ENCODE data around the gene SLCO1C1.

The SLCO1C1 gene

DNA sequence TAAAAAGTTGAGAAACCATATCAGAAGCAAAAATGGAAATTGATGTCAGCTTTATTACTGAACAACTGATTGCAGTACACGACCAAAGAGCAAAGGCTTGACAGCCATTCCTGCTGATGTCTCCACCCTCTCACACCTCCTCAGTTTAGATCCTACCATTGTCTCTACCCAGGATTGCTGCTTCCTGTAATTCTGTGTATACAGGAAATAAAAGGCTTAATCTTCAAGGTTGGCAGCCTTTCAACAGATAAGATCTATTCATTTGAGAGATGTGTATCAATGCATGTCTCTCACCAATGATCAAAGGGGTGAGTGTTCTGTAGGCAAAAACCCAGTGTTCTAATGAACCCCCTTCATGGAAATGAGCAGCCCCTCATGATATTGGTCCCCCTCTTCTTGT is 27.0 kb downstream of the SLCO1C1 start:
- H3K27ac ChIP-seq (replicated peaks), result no peak overlapping the region
- H3K4me3 ChIP-seq (replicated peaks; ENCODE audit: insufficient read depth, low read length), result no peak overlapping the region
- TF ChIP-seq SPI1 (IDR thresholded peaks at IDR 0.05; ENCODE audit: borderline replicate concordance, low read depth) (no peak), POLR2AphosphoS5 (IDR thresholded peaks at IDR 0.05; ENCODE audit: low read depth) (no peak), REST (IDR thresholded peaks at IDR 0.05; ENCODE audit: insufficient replicate concordance, low read depth) (no peak), GABPA (IDR thresholded peaks at IDR 0.05; ENCODE audit: low read depth) (no peak)
- TF ChIP-seq, protein P1, sequence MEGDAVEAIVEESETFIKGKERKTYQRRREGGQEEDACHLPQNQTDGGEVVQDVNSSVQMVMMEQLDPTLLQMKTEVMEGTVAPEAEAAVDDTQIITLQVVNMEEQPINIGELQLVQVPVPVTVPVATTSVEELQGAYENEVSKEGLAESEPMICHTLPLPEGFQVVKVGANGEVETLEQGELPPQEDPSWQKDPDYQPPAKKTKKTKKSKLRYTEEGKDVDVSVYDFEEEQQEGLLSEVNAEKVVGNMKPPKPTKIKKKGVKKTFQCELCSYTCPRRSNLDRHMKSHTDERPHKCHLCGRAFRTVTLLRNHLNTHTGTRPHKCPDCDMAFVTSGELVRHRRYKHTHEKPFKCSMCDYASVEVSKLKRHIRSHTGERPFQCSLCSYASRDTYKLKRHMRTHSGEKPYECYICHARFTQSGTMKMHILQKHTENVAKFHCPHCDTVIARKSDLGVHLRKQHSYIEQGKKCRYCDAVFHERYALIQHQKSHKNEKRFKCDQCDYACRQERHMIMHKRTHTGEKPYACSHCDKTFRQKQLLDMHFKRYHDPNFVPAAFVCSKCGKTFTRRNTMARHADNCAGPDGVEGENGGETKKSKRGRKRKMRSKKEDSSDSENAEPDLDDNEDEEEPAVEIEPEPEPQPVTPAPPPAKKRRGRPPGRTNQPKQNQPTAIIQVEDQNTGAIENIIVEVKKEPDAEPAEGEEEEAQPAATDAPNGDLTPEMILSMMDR (IDR thresholded peaks at IDR 0.05; ENCODE audit: insufficient read depth, low read length), result no peak
- no peaks in the 10 kb centered on the region for H3K27me3 ChIP-seq (ENCODE audit: insufficient read depth, poor library complexity, severe bottlenecking)
- DNase-seq (ENCODE audit: low read depth in 1 of 2, low spot score in 1 of 2), result no peak

DNA sequence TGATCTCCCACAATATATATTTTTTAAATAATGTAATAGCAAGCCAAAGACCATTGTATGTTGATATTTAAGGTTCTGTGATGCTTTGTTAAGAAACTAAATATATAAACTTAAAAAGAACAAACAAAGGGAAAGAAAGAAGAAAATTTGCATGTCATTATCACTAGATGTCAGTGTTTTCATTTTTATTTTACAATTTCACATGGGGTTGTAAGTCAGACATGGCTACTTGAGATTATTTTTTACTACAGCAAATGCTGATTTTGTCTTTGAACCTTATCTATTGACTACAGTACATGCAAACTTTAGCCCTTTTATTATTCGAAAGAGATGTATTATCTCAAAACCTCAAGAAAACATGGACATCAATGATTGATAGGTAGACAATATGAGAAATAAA is 36.1 kb downstream of the SLCO1C1 start:
- no peaks in the 10 kb centered on the region for H3K27me3 ChIP-seq (ENCODE audit: insufficient read depth, poor library complexity, severe bottlenecking)
- TF ChIP-seq GABPA (IDR thresholded peaks at IDR 0.05; ENCODE audit: low read depth), result no peak
- TF ChIP-seq REST (IDR thresholded peaks at IDR 0.05; ENCODE audit: insufficient replicate concordance, low read depth), result no peak
- TF ChIP-seq, protein P1 (IDR thresholded peaks at IDR 0.05; ENCODE audit: insufficient read depth, low read length), result no peak
- TF ChIP-seq SPI1 (IDR thresholded peaks at IDR 0.05; ENCODE audit: borderline replicate concordance, low read depth), result no peak
- TF ChIP-seq POLR2AphosphoS5 (IDR thresholded peaks at IDR 0.05; ENCODE audit: low read depth), result no peak
- DNase-seq (ENCODE audit: low read depth in 1 of 2, low spot score in 1 of 2), result no peak
- H3K4me3 ChIP-seq (replicated peaks; ENCODE audit: insufficient read depth, low read length), result no peak overlapping the region
- no peak overlapping the region for H3K27ac ChIP-seq (replicated peaks)

GRCh38 chr12:20740972-20741371 is 45.8 kb downstream of the SLCO1C1 start:
- no peak for DNase-seq (ENCODE audit: low read depth in 1 of 2, low spot score in 1 of 2)
- H3K27me3 ChIP-seq (ENCODE audit: insufficient read depth, poor library complexity, severe bottlenecking), result no peaks in the 10 kb centered on the region
- no peak overlapping the region for H3K4me3 ChIP-seq (replicated peaks; ENCODE audit: insufficient read depth, low read length)
- H3K27ac ChIP-seq (replicated peaks), result no peak overlapping the region
- TF ChIP-seq POLR2AphosphoS5 (IDR thresholded peaks at IDR 0.05; ENCODE audit: low read depth) (no peak), SPI1 (IDR thresholded peaks at IDR 0.05; ENCODE audit: borderline replicate concordance, low read depth) (no peak), GABPA (IDR thresholded peaks at IDR 0.05; ENCODE audit: low read depth) (no peak)
- TF ChIP-seq, protein P1 (IDR thresholded peaks at IDR 0.05; ENCODE audit: insufficient read depth, low read length), result no peak

- TF ChIP-seq REST (IDR thresholded peaks at IDR 0.05; ENCODE audit: insufficient replicate concordance, low read depth), result no peak
- no peak for TF ChIP-seq GABPA (IDR thresholded peaks at IDR 0.05; ENCODE audit: low read depth)
- no peak for TF ChIP-seq SPI1 (IDR thresholded peaks at IDR 0.05; ENCODE audit: borderline replicate concordance, low read depth)
- no peak for TF ChIP-seq POLR2AphosphoS5 (IDR thresholded peaks at IDR 0.05; ENCODE audit: low read depth)
- TF ChIP-seq, protein P1 (IDR thresholded peaks at IDR 0.05; ENCODE audit: insufficient read depth, low read length), result no peak
- DNase-seq (ENCODE audit: low read depth in 1 of 2, low spot score in 1 of 2), result no peak
- no peaks in the 10 kb centered on the region for H3K27me3 ChIP-seq (ENCODE audit: insufficient read depth, poor library complexity, severe bottlenecking)
- no peak overlapping the region for H3K27ac ChIP-seq (replicated peaks)
- no peak overlapping the region for H3K4me3 ChIP-seq (replicated peaks; ENCODE audit: insufficient read depth, low read length)
These were observed 53.1 kb downstream of the SLCO1C1 start for GRCh38 chr12:20748198-20748597.
